ENCODE measurements around the gene RPS19BP1. TPM values are rescaled to one million over a fixed set of nuclear protein-coding genes. Genes with fewer than 3 reads are reported as not detected.

Gene RPS19BP1
- total and polyA plus RNA-seq, 12 donors = 31.3 to 222 (median 41.8) TPM

- Histone ChIP-seq H3K27ac (peak within 1 kb of the TSS; percentile 97 to 100 (median 100)), H3K36me3 (peaks cover 0 to 68% (median 23%) of the 10 kb centered on the region in 9 donors), H3K27me3 (no peaks in the 10 kb centered on the region), H3K4me1 (peaks cover 29 to 56% (median 54%) of the 10 kb centered on the region in 9 donors), H3K9me3 (no peaks in the 10 kb centered on the region), H3K4me3 (peak within 1 kb of the TSS; percentile 81 to 100 (median 98))
- intact Hi-C loops (cut with DNase I) = loop anchor here in 8 of 10 donors (1.0 to 10.0 kb wide), 9 partner anchors 18 to 356 kb away; partner anchors contain the start of genes RPL3 (in 5 of the 8), SYNGR1 (in 3 of the 8) and MIEF1 (in 2 of the 8)
- DNase-seq (peak; percentile 93 to 94), ATAC-seq (peak; percentile 47 to 83 (median 72))
- 0% methylated on average over 86 of the region's 86 CpGs for WGBS, 2 donors
- no peak for TF ChIP-seq CTCF (IDR thresholded peaks at IDR 0.05)
Observed at GRCh38 chr22:39520226-39521105, 12.1 kb downstream of the RPS19BP1 start, which contains the start of gene ATF4. Gene ATF4 (plus strand): TSS chr22:39520562. CDS start chr22:39521446, 884 bp downstream.

GRCh38 chr22:39519681-39520225 lies 12.8 kb downstream of the RPS19BP1 start:
- TF ChIP-seq CTCF (IDR thresholded peaks at IDR 0.05) = peak; percentile 13 to 70 (median 46)
- intact Hi-C loops (cut with DNase I) = loop anchor here in 9 of 10 donors (1.0 to 10.0 kb wide), 12 partner anchors 17 to 355 kb away; partner anchors contain the start of genes RPL3 (in 5 of the 9), MIEF1 (in 3 of the 9), SYNGR1 (in 3 of the 9) and TAB1 (in 1 of the 9)
- DNase-seq (peak; percentile 95 to 98), ATAC-seq (peak; percentile 83 to 95 (median 90))
- H3K36me3 ChIP-seq = peaks cover 0 to 69% (median 29%) of the 10 kb centered on the region in 9 donors
- peak overlapping the region; percentile 97 to 100 (median 100) for H3K27ac ChIP-seq
- WGBS, 2 donors = 0% methylated on average over 47 of the region's 47 CpGs
- peaks cover 25 to 52% (median 48%) of the 10 kb centered on the region in 9 donors for H3K4me1 ChIP-seq
- no peaks in the 10 kb centered on the region for H3K27me3 ChIP-seq
- no peaks in the 10 kb centered on the region for H3K9me3 ChIP-seq
- H3K4me3 ChIP-seq = peak overlapping the region; percentile 81 to 100 (median 98)

GRCh38 chr22:39518996-39519680 lies 13.4 kb downstream of the RPS19BP1 start:
- ATAC-seq = peak in 1 of 8 donors; percentile 2
- intact Hi-C loops (cut with DNase I) = loop anchor here in 3 of 10 donors (2.0 to 10.0 kb wide), 4 partner anchors 16 to 122 kb away; partner anchors contain the start of genes MIEF1 (in 1 of the 3) and TAB1 (in 1 of the 3)
- H3K4me1 ChIP-seq = peaks cover 20 to 52% (median 45%) of the 10 kb centered on the region in 9 donors
- H3K36me3 ChIP-seq = peaks cover 0 to 69% (median 35%) of the 10 kb centered on the region in 9 donors
- peak overlapping the region; percentile 97 to 100 (median 100) for H3K27ac ChIP-seq
- H3K9me3 ChIP-seq = no peaks in the 10 kb centered on the region
- WGBS, 2 donors = 8 to 9% methylated on average over 24 of the region's 24 CpGs
- peak overlapping the region; percentile 81 to 100 (median 98) for H3K4me3 ChIP-seq
- no peak for DNase-seq
- TF ChIP-seq CTCF (IDR thresholded peaks at IDR 0.05) = no peak
- no peaks in the 10 kb centered on the region for H3K27me3 ChIP-seq

Data from heart right ventricle (tissue), 16 donors.